GM19099 (cell line): Measurements from ENCODE around the gene APOC3.

ENCODE experiments used
- POLR2A ChIP-seq: IDR thresholded peaks from 3 replicates; pipeline ENCODE4 v1.6.1; 2011; ENCODE audit warnings: low read depth; ENCODE audit not compliant: insufficient read length; ENCODE audit errors: extremely low read depth

Gene APOC3

DNA sequence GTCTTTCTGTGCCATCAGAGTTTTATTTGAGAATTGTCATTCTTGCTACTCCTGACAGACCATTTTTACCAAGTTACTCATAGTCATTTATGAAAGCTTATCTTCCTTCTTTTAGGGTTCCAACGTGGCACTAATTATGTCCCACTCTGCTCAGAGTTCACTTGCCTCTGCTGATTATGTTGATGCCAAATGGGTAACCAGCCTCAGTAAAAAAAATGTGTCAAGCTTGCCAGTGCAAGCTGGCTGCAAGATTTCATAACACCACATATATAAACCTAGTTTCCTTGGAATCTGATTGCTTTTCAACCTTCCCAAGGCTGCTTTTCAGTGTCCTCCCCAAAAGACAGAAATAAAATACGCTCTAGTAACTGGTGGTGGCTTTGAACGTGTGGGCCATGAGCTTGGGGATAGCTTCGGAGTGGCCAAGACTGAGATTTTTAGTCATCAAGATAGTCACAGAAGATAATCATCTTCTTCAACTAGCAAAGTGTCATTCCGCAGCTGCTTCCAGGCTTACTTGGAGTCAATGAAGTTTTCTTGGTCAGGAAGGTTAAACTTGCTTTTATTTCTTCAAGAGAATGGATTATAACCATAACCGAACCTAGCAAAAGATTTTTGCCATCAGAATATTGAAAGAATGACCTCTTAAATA lies 37.2 kb downstream of the APOC3 start:
- no peak for TF ChIP-seq POLR2A

DNA sequence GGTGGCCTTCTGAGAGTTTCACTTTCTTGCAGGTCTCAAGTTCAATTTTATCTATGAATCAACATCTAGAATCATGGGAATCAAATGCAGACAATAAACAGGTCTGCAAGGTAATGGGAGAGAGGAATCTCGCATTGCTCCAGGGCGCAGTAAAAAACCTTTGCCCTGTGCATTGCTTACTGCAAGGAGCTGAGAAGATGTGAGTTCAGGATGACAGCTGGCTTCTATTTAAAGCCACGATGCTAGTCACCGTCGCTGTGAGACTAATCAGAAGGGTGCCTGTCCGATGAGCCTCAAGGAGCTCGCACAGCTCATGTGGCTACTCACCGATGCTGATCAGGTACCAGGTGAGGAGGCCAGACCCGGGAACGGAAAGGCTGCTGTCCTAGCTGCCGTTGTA lies 37.9 kb downstream of the APOC3 start:
- TF ChIP-seq POLR2A = no peak

- no peak for TF ChIP-seq POLR2A
Observed at GRCh38 chr11:116868066-116868465, 38.4 kb downstream of the APOC3 start.

- TF ChIP-seq POLR2A = no peak
Observed at GRCh38 chr11:116869610-116870009, 39.9 kb downstream of the APOC3 start.

GRCh38 chr11:116870054-116870453 lies 40.3 kb downstream of the APOC3 start:
- TF ChIP-seq POLR2A = no peak

DNA sequence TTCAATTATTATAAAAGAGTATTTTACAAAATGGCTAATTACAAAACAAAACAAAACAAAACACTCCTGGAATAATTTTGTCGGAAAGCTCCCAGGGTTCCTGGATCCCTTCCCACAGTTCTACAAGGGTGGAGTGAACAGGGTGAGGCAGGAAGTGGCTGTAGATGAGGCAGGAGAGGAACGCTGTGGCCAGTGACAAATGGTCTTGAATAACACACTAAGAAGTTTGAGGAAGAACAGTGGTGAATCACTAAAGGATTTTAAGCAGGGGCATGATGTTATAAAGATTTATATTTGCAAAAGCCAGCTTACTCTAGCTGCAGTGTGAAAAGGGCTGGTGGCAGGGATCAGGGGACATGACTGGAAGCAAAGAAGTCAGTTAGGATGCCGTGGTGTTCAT lies 41.5 kb downstream of the APOC3 start:
- TF ChIP-seq POLR2A = no peak

GRCh38 chr11:116873381-116873780 lies 43.7 kb downstream of the APOC3 start:
- no peak for TF ChIP-seq POLR2A

- TF ChIP-seq POLR2A = no peak
Observed at GRCh38 chr11:116874251-116874650, 44.5 kb downstream of the APOC3 start.

DNA sequence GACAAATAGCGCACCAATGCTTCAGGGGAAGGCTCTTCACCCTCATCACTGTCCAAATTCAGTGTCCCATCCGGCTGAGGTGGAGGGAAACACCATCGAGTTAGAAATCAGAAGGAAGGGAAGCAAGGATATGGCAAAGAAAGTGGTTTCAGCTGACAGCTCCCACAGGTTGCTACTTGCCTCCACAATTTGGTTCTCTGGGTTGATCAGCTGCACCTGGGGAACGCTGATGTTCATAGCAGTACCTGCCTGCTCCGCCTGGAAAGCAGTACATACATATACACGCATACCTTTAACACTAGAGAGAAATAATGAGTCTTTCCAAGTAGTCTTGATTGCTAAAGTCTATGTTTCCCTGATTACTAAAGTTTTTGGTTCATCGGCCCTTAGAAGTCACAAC lies 45.5 kb downstream of the APOC3 start:
- TF ChIP-seq POLR2A = no peak

GRCh38 chr11:116876656-116877055 lies 46.9 kb downstream of the APOC3 start:
- TF ChIP-seq POLR2A = no peak

GRCh38 chr11:116879800-116880625 lies 50.3 kb downstream of the APOC3 start:
- no peak for TF ChIP-seq POLR2A

- TF ChIP-seq POLR2A = no peak
Observed at GRCh38 chr11:116881143-116881542, 51.4 kb downstream of the APOC3 start.

- TF ChIP-seq POLR2A = no peak
Observed at GRCh38 chr11:116882386-116882785, 52.7 kb downstream of the APOC3 start.
